RWPE1 (cell line): Measurements from ENCODE around the gene PRUNE1.

Experiments
- CTCF ChIA-PET: fragments of 350-600 bp; sonication (Branson Sonifier 250); formaldehyde crosslinking; extraction: SDS; loops from one replicate; lab custom pipeline; 2021; lab: Yijun Ruan, JAX
- POLR2A ChIA-PET: fragments of 400-600 bp; formaldehyde crosslinking; extraction: SDS; loops from one replicate; lab custom pipeline; 2020; ENCODE audit warnings: antibody characterized with exemption; ENCODE audit not compliant: low non-redundant PET; lab: Yijun Ruan, JAX
- DNase-seq: peaks from one replicate; pipeline ENCODE4 v3.0.0; 2012; ENCODE audit warnings: low spot score
- H3K27ac ChIP-seq: fragments of 450-650 bp; 2 replicates; pipeline ENCODE4 v1.5.1; 2017
- TF ChIP-seq, protein P1 (sequence below): fragments of 450-650 bp; conservative IDR thresholded peaks from 2 replicates; pipeline ENCODE4 v1.5.1; 2017; ENCODE audit warnings: low read depth, mild to moderate bottlenecking

Gene PRUNE1

DNA sequence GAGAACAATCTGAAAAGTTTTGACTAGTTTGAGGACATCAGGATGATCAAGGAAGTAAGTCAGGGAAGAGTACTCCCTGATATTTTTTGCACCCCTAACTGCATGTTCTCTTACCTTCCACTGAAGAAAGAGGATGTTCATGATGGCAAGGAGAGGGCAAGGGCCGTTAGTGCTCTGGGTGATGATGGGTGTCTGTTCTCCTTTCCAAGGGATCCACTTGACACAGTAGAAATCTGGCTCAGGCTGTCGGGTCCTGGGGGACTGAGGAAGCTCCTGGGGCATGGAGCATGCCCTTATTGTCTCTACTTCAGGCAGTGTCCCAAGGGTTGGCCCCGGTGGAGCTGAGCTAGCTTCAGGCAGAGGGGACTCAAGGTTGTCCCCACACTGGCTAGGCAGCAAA, 6.2 kb upstream of the PRUNE1 start:
- POLR2A ChIA-PET, result no interaction called here
- TF ChIP-seq, protein P1, sequence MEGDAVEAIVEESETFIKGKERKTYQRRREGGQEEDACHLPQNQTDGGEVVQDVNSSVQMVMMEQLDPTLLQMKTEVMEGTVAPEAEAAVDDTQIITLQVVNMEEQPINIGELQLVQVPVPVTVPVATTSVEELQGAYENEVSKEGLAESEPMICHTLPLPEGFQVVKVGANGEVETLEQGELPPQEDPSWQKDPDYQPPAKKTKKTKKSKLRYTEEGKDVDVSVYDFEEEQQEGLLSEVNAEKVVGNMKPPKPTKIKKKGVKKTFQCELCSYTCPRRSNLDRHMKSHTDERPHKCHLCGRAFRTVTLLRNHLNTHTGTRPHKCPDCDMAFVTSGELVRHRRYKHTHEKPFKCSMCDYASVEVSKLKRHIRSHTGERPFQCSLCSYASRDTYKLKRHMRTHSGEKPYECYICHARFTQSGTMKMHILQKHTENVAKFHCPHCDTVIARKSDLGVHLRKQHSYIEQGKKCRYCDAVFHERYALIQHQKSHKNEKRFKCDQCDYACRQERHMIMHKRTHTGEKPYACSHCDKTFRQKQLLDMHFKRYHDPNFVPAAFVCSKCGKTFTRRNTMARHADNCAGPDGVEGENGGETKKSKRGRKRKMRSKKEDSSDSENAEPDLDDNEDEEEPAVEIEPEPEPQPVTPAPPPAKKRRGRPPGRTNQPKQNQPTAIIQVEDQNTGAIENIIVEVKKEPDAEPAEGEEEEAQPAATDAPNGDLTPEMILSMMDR, result no peak
- CTCF ChIA-PET, result interaction anchor here (0.8 kb wide), 1 partner anchor 517 kb away, joined by 3 read pairs; no protein-coding TSS in a partner anchor
- H3K27ac ChIP-seq, result no peak overlapping the region
- no peak for DNase-seq

DNA sequence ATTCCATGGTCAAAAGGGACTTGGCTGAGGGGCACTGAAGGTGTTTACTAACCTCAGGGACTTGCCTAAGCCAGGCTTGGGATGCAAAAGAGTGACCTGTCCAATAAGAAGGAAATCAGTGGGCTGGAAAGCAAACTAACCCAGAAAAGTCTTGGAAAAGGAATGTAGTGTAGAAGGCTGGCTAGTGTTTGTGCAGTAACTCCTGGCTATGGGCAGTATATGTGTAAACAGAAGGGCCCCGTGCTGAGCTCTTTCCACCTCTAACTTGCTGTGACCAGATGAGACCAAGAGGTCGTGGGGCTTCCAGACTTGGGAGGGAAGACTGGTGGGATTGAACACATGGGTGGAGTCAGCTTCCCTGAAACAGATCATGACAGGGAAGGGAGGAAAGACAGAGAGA, 5.6 kb upstream of the PRUNE1 start:
- TF ChIP-seq, protein P1, result no peak
- DNase-seq, result no peak
- ChIA-PET CTCF (interaction anchor here (0.8 kb wide), 1 partner anchor 517 kb away, joined by 3 read pairs; no protein-coding TSS in a partner anchor), POLR2A (no interaction called here)
- no peak overlapping the region for H3K27ac ChIP-seq

DNA sequence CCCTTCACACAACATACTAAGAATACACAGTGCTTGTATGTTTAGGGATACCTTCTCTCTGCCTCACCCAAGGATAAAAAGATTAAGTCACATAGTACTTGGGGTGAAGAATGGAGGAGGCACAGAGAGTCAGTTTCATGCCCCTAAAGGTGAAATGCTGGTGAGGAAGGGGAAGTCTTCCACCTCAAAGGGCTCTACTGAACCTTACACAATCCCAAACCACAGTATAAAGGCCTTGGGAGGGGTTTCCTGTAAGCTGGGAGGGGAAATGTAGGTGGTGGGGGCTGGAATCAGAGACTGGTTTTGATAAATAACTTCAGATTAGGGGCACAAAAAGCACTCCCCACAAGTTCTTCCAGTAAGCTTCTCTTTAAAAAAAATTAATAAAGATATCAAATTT, 5.1 kb upstream of the PRUNE1 start:
- ChIA-PET CTCF (interaction anchor here (0.6 kb wide), 1 partner anchor 38 kb away, joined by 3 read pairs; no protein-coding TSS in a partner anchor), POLR2A (interaction anchor here (0.5 kb wide), 1 partner anchor 192 kb away, joined by 3 read pairs; no protein-coding TSS in a partner anchor)
- H3K27ac ChIP-seq, result no peak overlapping the region

DNA sequence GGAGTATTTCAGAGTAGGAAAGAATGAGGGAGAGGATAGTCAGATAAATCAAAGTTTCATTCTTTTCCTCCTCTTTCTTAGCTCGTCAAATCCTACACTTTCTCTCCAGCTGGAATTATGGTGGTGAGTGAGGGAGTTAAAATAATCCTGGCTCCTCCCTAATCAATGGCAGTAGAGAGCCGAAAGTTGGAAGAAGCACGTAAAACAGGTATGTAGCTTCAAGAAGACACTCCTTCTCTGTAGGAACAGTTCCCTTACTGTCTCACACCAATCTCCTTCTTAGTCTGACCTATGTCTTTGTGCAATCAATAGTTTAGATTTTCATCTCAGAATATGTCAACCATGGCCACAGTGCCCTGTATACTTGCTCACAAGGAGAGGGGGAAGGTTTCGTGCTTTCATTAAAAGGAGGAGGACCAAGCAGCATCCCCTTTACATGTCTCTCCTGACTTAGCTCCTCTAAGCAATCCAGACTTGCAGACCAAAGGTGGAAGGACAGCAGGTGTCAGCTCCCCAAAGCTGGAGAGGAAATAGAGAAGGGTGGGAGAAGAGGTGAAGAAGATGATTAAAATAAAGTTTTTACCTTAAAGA, 2.4 kb upstream of the PRUNE1 start:
- DNase-seq, result peak; percentile 13
- TF ChIP-seq, protein P1, result no peak
- POLR2A ChIA-PET, result interaction anchor here (0.9 to 1.7 kb wide), 2 partner anchors 10 to 24 kb away, joined by 3 to 7 read pairs; partner anchors contain the start of gene ANXA9
- CTCF ChIA-PET, result interaction anchor here (0.6 to 2.4 kb wide), 10 partner anchors 9 to 447 kb away, joined by 3 to 17 read pairs (median 3); partner anchors contain the start of genes ANXA9 and CDC42SE1
- H3K27ac ChIP-seq, result peak overlapping the region; percentile 91

More for the DNA sequence above, 5.1 kb upstream of the PRUNE1 start:
- TF ChIP-seq, protein P1, result no peak
- DNase-seq, result no peak

DNA sequence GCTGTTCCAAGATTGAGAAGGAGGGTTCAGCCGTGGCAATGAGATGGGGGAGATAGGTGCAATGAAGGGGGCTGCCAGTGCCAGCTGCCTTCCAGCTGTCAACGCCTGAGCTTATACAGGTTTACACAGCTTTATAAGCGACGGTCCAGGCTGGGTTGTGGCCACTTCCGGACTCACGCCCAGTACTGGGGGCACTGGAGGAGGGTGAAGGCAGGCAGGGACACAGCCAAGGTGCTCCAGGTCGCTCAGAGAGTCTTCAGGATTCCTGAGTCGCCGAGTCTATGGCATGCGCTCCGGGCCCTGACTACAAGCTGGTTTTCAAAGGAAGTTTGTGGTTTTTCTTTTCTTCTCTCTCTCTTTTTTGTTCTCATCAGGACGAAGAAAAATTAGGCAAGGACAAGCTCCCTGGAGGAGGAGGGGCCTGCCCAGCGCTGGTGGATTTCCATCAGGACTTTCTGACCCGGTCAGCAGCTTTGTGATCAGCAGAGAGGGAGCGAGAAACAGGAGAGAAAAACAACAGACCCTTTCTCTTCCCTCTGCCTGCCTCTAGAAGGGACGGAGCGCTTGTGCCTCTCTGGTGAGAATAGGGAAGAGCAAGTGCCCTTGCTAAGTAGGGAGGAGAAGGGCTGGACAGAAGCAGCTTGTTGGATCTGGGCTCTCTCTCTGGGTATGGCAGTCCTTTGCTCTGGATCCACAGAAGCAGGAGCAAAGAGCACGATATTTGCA, 1.8 kb upstream of the PRUNE1 start, which contains the start of gene MINDY1:
Gene MINDY1, minus strand, starts transcription at position 576 of the 726 bp plus-strand sequence. CDS start 4,285 bp downstream, outside the sequence.
- POLR2A ChIA-PET, result interaction anchor here (0.9 to 1.7 kb wide), 3 partner anchors 9 to 25 kb away, joined by 3 to 7 read pairs (median 3); partner anchors contain the start of gene ANXA9
- H3K27ac ChIP-seq, result peak within 1 kb of the TSS; percentile 91
- CTCF ChIA-PET, result interaction anchor here (0.5 to 2.4 kb wide), 13 partner anchors 10 to 1015 kb away, joined by 3 to 17 read pairs (median 3); partner anchors contain the start of genes ANXA9, CDC42SE1 and PIP5K1A
- TF ChIP-seq, protein P1, result peak; percentile 64
- peak; percentile 84 for DNase-seq

DNA sequence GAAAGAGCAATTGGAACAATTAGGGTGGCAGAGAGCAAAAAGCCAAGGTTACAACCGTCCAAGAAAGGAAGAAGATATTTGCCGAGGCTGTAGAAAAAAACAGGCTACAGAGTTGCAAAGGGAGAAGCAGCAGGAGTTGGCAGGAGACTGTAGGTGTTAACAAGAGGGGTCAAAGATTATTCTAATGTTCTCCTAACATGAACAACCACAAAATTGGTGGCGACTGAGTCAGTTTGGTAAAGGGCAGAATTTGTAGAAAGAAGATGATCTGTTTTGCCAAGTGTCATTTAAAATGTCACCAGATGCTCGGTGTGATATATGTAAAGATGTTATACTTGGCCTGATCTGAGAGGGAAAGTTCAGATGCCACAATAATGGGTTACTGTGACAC, 401 bp upstream of the PRUNE1 start:
- peak overlapping the region; percentile 91 for H3K27ac ChIP-seq
- no peak for DNase-seq
- ChIA-PET CTCF (interaction anchor here (2.4 kb wide), 1 partner anchor 11 kb away, joined by 17 read pairs; no protein-coding TSS in a partner anchor), POLR2A (no interaction called here)
- TF ChIP-seq, protein P1, result no peak
